HEK293 (cell line): ENCODE measurements around the gene GLOD4.

ENCODE experiments used
- CTCF ChIA-PET: fragments of 350-600 bp; formaldehyde crosslinking; extraction: SDS; loops from one replicate; lab custom pipeline; 2021; ENCODE audit warnings: antibody characterized with exemption; lab: Yijun Ruan, JAX
- POLR2A ChIA-PET: fragments of 300-600 bp; formaldehyde crosslinking; extraction: SDS; loops from one replicate; lab custom pipeline; 2020; ENCODE audit warnings: antibody characterized with exemption, inconsistent platforms; lab: Yijun Ruan, JAX
- H3K27ac ChIP-seq: fragments of 200-500 bp; sonication (Bioruptor generic); 2 replicates; pipeline ENCODE4 v1.5.1; 2014; ENCODE audit warnings: low read depth, low read length, control low read depth, inconsistent platforms; ENCODE audit errors: extremely low read depth
- H3K36me3 ChIP-seq, 2 experiments: fragments of 200-500 bp in 1 of 2; sonication (Bioruptor generic) in 1 of 2; 1 replicate in 1 of 2; 2 replicates in 1 of 2; pipeline ENCODE4 v1.5.1; 2014 to 2017; ENCODE audit warnings: inconsistent platforms in 2 of 2, low read length in 2 of 2; ENCODE audit not compliant: control insufficient read depth in 2 of 2, insufficient read depth in 1 of 2
- H3K4me1 ChIP-seq: fragments of 200-500 bp; sonication (Bioruptor generic); 2 replicates; pipeline ENCODE4 v1.5.1; 2014; ENCODE audit warnings: mild to moderate bottlenecking, low read length, inconsistent platforms; ENCODE audit not compliant: control insufficient read depth, insufficient read depth
- H3K4me3 ChIP-seq: 2 replicates; pipeline ENCODE4 v1.5.1; 2011; ENCODE audit warnings: low read depth, mild to moderate bottlenecking, control low read depth, low read length, moderate library complexity
- H3K9me3 ChIP-seq: fragments of 200-500 bp; sonication (Bioruptor generic); 2 replicates; pipeline ENCODE4 v1.5.1; 2014; ENCODE audit warnings: low read depth, low read length, inconsistent platforms; ENCODE audit not compliant: control insufficient read depth, insufficient read depth
- GLIS1 ChIP-seq: fragments of 450-650 bp; formaldehyde crosslinking; IDR thresholded peaks from 2 replicates; pipeline ENCODE4 v1.5.1; 2016; ENCODE audit warnings: missing biosample characterization, missing genetic modification characterization
- HOXD13 ChIP-seq: sonication (generic); formaldehyde crosslinking; IDR thresholded peaks from 2 replicates; pipeline ENCODE4 v1.8.0; 2022; ENCODE audit warnings: missing genetic modification reagents, borderline replicate concordance
- KLF8 ChIP-seq: fragments of 450-650 bp; formaldehyde crosslinking; IDR thresholded peaks from 2 replicates; pipeline ENCODE4 v1.5.1; 2016; ENCODE audit warnings: missing biosample characterization, missing genetic modification characterization
- PRDM1 ChIP-seq: fragments of 450-650 bp; formaldehyde crosslinking; IDR thresholded peaks from 2 replicates; pipeline ENCODE4; 2016; ENCODE audit warnings: missing biosample characterization, missing genetic modification characterization
- SCRT1 ChIP-seq: fragments of 450-650 bp; formaldehyde crosslinking; IDR thresholded peaks from 2 replicates; pipeline ENCODE4 v1.5.1; 2016; ENCODE audit warnings: missing biosample characterization, missing genetic modification characterization, borderline replicate concordance
- TCF7L2 ChIP-seq: IDR thresholded peaks from 2 replicates; pipeline ENCODE4 v1.6.1; 2011; ENCODE audit warnings: low read depth, mild to moderate bottlenecking, inconsistent platforms, low read length, moderate library complexity, borderline replicate concordance
- TRIM28 ChIP-seq: IDR thresholded peaks from 2 replicates; pipeline ENCODE4 v1.6.1; 2011; ENCODE audit warnings: low read length, control low read depth, borderline replicate concordance
- ZBTB7A ChIP-seq: fragments of 450-650 bp; formaldehyde crosslinking; IDR thresholded peaks from 2 replicates; pipeline ENCODE4 v1.5.1; 2016; ENCODE audit warnings: low read depth, missing biosample characterization, missing genetic modification characterization
- ZFP3 ChIP-seq: fragments of 450-650 bp; formaldehyde crosslinking; IDR thresholded peaks from 2 replicates; pipeline ENCODE4 v1.5.1; 2016; ENCODE audit warnings: low read depth, missing biosample characterization, missing genetic modification characterization
- ZNF112 ChIP-seq: fragments of 450-650 bp; formaldehyde crosslinking; IDR thresholded peaks from 2 replicates; pipeline ENCODE4 v1.5.0; 2017; ENCODE audit warnings: missing biosample characterization, missing genetic modification characterization
- ZNF132 ChIP-seq: fragments of 450-650 bp; formaldehyde crosslinking; IDR thresholded peaks from 2 replicates; pipeline ENCODE4 v1.5.1; 2017; ENCODE audit warnings: missing biosample characterization, missing genetic modification characterization, borderline replicate concordance
- ZNF138 ChIP-seq: fragments of 450-650 bp; formaldehyde crosslinking; IDR thresholded peaks from 2 replicates; pipeline ENCODE4 v1.5.1; 2016; ENCODE audit warnings: missing biosample characterization, missing genetic modification characterization, borderline replicate concordance
- ZNF146 ChIP-seq: fragments of 450-650 bp; formaldehyde crosslinking; IDR thresholded peaks from 2 replicates; pipeline ENCODE4 v1.5.1; 2016; ENCODE audit warnings: missing biosample characterization, missing genetic modification characterization
- ZNF16 ChIP-seq: fragments of 450-650 bp; formaldehyde crosslinking; IDR thresholded peaks from 2 replicates; pipeline ENCODE4 v1.5.1; 2016; ENCODE audit warnings: low read depth, missing biosample characterization, missing genetic modification characterization
- ZNF184 ChIP-seq: fragments of 450-650 bp; IDR thresholded peaks from 2 replicates; pipeline ENCODE4 v1.5.1; 2018; ENCODE audit warnings: missing biosample characterization, mild to moderate bottlenecking, missing genetic modification characterization
- ZNF248 ChIP-seq: fragments of 450-650 bp; formaldehyde crosslinking; IDR thresholded peaks from 2 replicates; pipeline ENCODE4 v1.5.1; 2017; ENCODE audit warnings: missing biosample characterization, missing genetic modification characterization
- ZNF274 ChIP-seq, 2 experiments: fragments of 200-500 bp in 1 of 2; fragments of 450-650 bp in 1 of 2; sonication (Bioruptor generic) in 1 of 2; formaldehyde crosslinking in 1 of 2; IDR thresholded peaks; 2 replicates each; pipeline versions ENCODE4 v1.5.1 to v1.6.1; 2014 to 2016; ENCODE audit warnings: borderline replicate concordance in 1 of 2, inconsistent platforms in 1 of 2, low read length in 1 of 2, missing biosample characterization in 1 of 2, missing genetic modification characterization in 1 of 2
- ZNF311 ChIP-seq: fragments of 450-650 bp; formaldehyde crosslinking; IDR thresholded peaks from 2 replicates; pipeline ENCODE4 v1.5.1; 2017; ENCODE audit warnings: missing biosample characterization, missing genetic modification characterization, borderline replicate concordance
- ZNF354C ChIP-seq: fragments of 450-650 bp; formaldehyde crosslinking; IDR thresholded peaks from 2 replicates; pipeline ENCODE4 v1.5.1; 2016; ENCODE audit warnings: missing biosample characterization, missing genetic modification characterization, low read depth, borderline replicate concordance
- ZNF37A ChIP-seq: fragments of 450-650 bp; IDR thresholded peaks from 2 replicates; pipeline ENCODE4 v1.5.1; 2018; ENCODE audit warnings: missing biosample characterization, missing genetic modification characterization
- ZNF561 ChIP-seq: fragments of 450-650 bp; IDR thresholded peaks from 2 replicates; pipeline ENCODE4 v1.5.1; 2018; ENCODE audit warnings: missing biosample characterization, missing genetic modification characterization, borderline replicate concordance
- ZNF623 ChIP-seq: fragments of 450-650 bp; formaldehyde crosslinking; IDR thresholded peaks from 2 replicates; pipeline ENCODE4 v1.5.1; 2016; ENCODE audit warnings: missing biosample characterization, missing genetic modification characterization
- ZNF626 ChIP-seq: fragments of 450-650 bp; sonication (Bioruptor Pico); formaldehyde crosslinking; IDR thresholded peaks from 2 replicates; pipeline ENCODE4 v1.5.1; 2018; ENCODE audit warnings: missing biosample characterization, missing genetic modification characterization, inconsistent platforms
- ZNF654 ChIP-seq: fragments of 450-650 bp; formaldehyde crosslinking; IDR thresholded peaks from 2 replicates; pipeline ENCODE4 v1.5.1; 2016; ENCODE audit warnings: low read depth, missing biosample characterization, missing genetic modification characterization
- TF ChIP-seq, protein P1 (sequence below): fragments of 450-650 bp; formaldehyde crosslinking; IDR thresholded peaks from 2 replicates; pipeline ENCODE4 v1.5.1; 2016; ENCODE audit warnings: missing biosample characterization, missing genetic modification characterization
- TF ChIP-seq, protein P2 (sequence below): fragments of 450-650 bp; formaldehyde crosslinking; IDR thresholded peaks from 2 replicates; pipeline ENCODE4 v1.5.1; 2016; ENCODE audit warnings: missing biosample characterization, missing genetic modification characterization
- TF ChIP-seq, protein P3 (sequence below): fragments of 450-650 bp; formaldehyde crosslinking; IDR thresholded peaks from 2 replicates; pipeline ENCODE4 v1.5.1; 2016; ENCODE audit warnings: missing biosample characterization, missing genetic modification characterization

Gene GLOD4

DNA sequence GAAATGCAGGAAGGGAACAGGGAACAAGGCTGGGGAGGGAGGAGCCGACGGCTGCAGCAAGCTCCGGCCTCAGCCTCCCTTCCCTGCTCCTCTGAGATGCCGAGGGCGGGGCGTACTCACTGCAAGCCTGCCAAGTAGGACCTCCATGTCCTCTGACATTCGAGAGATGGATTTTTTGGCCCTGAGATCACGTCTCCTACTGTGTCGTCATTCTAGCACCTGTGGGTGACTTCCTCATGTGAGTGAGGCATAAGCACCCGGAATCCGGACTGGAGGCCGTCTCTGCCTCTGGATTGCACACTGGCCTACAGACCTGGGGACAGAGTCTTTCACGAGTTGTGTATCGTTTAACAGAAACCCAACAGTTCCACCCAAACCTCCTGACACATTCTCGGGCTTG, 14.5 kb upstream of the GLOD4 start:
- peaks cover 0 to 24% of the 10 kb centered on the region in 2 experiments for H3K36me3 ChIP-seq
- no peaks in the 10 kb centered on the region for H3K4me1 ChIP-seq
- TF ChIP-seq ZNF311: no peak
- no peak for TF ChIP-seq ZNF37A (tag by site-specific recombination)
- no peak for TF ChIP-seq ZNF654 (tag by site-specific recombination)
- TF ChIP-seq GLIS1 (tag by site-specific recombination): no peak
- TF ChIP-seq ZNF16 (tag by site-specific recombination): no peak
- TF ChIP-seq HOXD13 (CRISPR knock-in tag): no peak
- TF ChIP-seq ZBTB7A (tag by site-specific recombination): no peak
- no peak for TF ChIP-seq PRDM1 (tag by site-specific recombination)
- no peak for TF ChIP-seq ZNF623
- no peak for TF ChIP-seq ZNF248 (tag by site-specific recombination)
- no peak for TF ChIP-seq ZNF112 (tag by site-specific recombination)
- no peak for TF ChIP-seq ZNF132 (tag by site-specific recombination)
- TF ChIP-seq, protein P1, sequence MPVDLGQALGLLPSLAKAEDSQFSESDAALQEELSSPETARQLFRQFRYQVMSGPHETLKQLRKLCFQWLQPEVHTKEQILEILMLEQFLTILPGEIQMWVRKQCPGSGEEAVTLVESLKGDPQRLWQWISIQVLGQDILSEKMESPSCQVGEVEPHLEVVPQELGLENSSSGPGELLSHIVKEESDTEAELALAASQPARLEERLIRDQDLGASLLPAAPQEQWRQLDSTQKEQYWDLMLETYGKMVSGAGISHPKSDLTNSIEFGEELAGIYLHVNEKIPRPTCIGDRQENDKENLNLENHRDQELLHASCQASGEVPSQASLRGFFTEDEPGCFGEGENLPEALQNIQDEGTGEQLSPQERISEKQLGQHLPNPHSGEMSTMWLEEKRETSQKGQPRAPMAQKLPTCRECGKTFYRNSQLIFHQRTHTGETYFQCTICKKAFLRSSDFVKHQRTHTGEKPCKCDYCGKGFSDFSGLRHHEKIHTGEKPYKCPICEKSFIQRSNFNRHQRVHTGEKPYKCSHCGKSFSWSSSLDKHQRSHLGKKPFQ (tag by site-specific recombination): no peak
- no peak for TF ChIP-seq ZNF626 (tag by site-specific recombination)
- TF ChIP-seq ZNF274 (IDR thresholded peaks at IDR 0.05; ENCODE audit: low read length): no peak
- TF ChIP-seq ZNF274 (tag by site-specific recombination; IDR thresholded peaks at IDR 0.05; ENCODE audit: borderline replicate concordance): no peak
- TF ChIP-seq ZNF138 (tag by site-specific recombination): no peak
- TF ChIP-seq, protein P2, sequence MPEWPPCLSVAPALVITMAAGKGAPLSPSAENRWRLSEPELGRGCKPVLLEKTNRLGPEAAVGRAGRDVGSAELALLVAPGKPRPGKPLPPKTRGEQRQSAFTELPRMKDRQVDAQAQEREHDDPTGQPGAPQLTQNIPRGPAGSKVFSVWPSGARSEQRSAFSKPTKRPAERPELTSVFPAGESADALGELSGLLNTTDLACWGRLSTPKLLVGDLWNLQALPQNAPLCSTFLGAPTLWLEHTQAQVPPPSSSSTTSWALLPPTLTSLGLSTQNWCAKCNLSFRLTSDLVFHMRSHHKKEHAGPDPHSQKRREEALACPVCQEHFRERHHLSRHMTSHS: no peak
- H3K9me3 ChIP-seq: no peaks in the 10 kb centered on the region
- H3K27ac ChIP-seq: no peak overlapping the region
- POLR2A ChIA-PET: no interaction called here
- H3K4me3 ChIP-seq: no peak overlapping the region
- CTCF ChIA-PET: interaction anchor here (0.5 to 11.0 kb wide), 6 partner anchors 32 to 385 kb away, joined by 4 to 173 read pairs (median 5); partner anchors contain the start of gene NXN

DNA sequence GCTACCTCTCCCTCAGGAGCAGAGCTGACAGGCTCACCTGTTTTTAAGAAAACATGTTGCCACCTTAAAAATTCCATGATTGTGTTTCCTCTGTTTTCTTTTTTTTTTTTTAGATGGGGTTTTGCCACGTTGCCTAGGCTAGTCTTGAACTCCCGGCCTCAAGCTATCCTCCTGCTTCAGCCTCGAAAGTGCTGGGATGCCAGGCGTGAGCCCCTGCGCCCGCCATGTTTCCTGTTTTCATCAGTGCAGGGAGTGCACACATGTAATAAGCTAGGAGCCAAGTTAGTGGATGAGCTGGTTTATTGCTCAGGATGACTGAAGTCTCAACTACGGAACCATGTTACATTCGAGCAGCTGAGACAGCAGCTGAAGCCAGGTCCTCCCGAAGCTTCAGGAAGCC, 13.6 kb upstream of the GLOD4 start:
- Histone ChIP-seq H3K4me3 (no peak overlapping the region), H3K4me1 (no peaks in the 10 kb centered on the region), H3K36me3 (peaks cover 0 to 32% of the 10 kb centered on the region in 2 experiments), H3K9me3 (no peaks in the 10 kb centered on the region), H3K27ac (no peak overlapping the region)
- ChIA-PET CTCF (interaction anchor here (0.6 to 11.0 kb wide), 16 partner anchors 10 to 260 kb away, joined by 3 to 173 read pairs (median 4); partner anchors contain the start of genes NXN and TIMM22), POLR2A (interaction anchor here (1.4 to 5.9 kb wide), 2 partner anchors 185 to 201 kb away, joined by 3 to 33 read pairs; partner anchors contain the start of genes NXN and TIMM22)
- no peak for TF ChIP-seq SCRT1 (tag by site-specific recombination)
- TF ChIP-seq ZFP3 (tag by site-specific recombination): no peak
- TF ChIP-seq, protein P1 (tag by site-specific recombination): no peak
- TF ChIP-seq, protein P3, sequence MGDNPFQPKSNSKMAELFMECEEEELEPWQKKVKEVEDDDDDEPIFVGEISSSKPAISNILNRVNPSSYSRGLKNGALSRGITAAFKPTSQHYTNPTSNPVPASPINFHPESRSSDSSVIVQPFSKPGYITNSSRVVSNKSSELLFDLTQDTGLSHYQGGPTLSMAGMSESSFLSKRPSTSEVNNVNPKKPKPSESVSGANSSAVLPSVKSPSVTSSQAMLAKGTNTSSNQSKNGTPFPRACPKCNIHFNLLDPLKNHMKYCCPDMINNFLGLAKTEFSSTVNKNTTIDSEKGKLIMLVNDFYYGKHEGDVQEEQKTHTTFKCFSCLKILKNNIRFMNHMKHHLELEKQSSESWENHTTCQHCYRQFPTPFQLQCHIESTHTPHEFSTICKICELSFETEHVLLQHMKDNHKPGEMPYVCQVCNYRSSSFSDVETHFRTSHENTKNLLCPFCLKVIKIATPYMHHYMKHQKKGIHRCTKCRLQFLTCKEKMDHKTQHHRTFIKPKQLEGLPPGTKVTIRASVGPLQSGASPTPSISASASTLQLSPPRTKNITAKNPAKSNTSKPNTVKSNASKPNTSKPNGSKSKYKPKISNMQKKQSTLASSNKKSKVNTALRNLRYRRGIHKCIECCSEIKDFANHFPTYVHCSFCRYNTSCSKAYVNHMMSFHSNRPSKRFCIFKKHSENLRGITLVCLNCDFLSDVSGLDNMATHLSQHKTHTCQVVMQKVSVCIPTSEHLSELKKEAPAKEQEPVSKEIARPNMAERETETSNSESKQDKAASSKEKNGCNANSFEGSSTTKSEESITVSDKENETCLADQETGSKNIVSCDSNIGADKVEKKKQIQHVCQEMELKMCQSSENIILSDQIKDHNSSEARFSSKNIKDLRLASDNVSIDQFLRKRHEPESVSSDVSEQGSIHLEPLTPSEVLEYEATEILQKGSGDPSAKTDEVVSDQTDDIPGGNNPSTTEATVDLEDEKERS (tag by site-specific recombination): no peak
- TF ChIP-seq ZNF354C (tag by site-specific recombination): no peak
- no peak for TF ChIP-seq ZNF184 (tag by site-specific recombination)
- TF ChIP-seq ZNF561: no peak
- TF ChIP-seq TCF7L2: no peak
- no peak for TF ChIP-seq TRIM28
- no peak for TF ChIP-seq ZNF146 (tag by site-specific recombination)
- TF ChIP-seq KLF8 (tag by site-specific recombination): no peak
